Skin epidermis (tissue), 12 donors: ENCODE data around the gene POU3F1.
A peak's percentile ranks its signal among the peaks of the same experiment; 100 is the strongest.

Experiments
- H3K27ac ChIP-seq, 21 experiments: fragments of 200-600 bp; sonication (generic) in 11 of 21; one replicate each; pipeline ENCODE4 v1.5.0; 2020; ENCODE audit warnings: mild to moderate bottlenecking in 3 of 21, inconsistent platforms in 2 of 21, moderate library complexity in 2 of 21
- H3K4me3 ChIP-seq, 7 experiments: fragments of 200-600 bp; sonication (generic) in 2 of 7; one replicate each; pipeline ENCODE4 v1.5.0; 2020; ENCODE audit warnings: inconsistent platforms in 2 of 7, mild to moderate bottlenecking in 2 of 7, moderate library complexity in 1 of 7

The POU3F1 gene

GRCh38 chr1:37995751-37996345 lies 50.7 kb downstream of the POU3F1 start:
- peak overlapping the region; percentile 34 to 55 (median 45) for H3K4me3 ChIP-seq
- H3K27ac ChIP-seq = peak overlapping the region in 20 of 21 experiments; percentile 57 to 92 (median 84)

GRCh38 chr1:37994886-37995566 lies 51.6 kb downstream of the POU3F1 start:
- H3K27ac ChIP-seq = peak overlapping the region in 19 of 21 experiments; percentile 12 to 92 (median 85)
- peak overlapping the region in 6 of 7 experiments; percentile 41 to 55 (median 48) for H3K4me3 ChIP-seq
